Measurements from ENCODE around the gene LRRN3. TPM values are rescaled to one million over a fixed set of nuclear protein-coding genes. Genes with fewer than 3 reads are reported as not detected.

Gene LRRN3
- polyA plus RNA-seq, 5 donors: 34.4 to 75.3 (median 57.9) TPM

- no peak for DNase-seq
Measured at GRCh38 chr7:111159426-111159825, 68.5 kb downstream of the LRRN3 start.

- DNase-seq: no peak
Measured at GRCh38 chr7:111160297-111160696, 69.4 kb downstream of the LRRN3 start.

GRCh38 chr7:111162692-111163091 is 71.8 kb downstream of the LRRN3 start:
- no peak for DNase-seq

- DNase-seq: no peak
Measured at GRCh38 chr7:111164442-111164841, 73.5 kb downstream of the LRRN3 start.

- DNase-seq: peak; percentile 42 to 44
Measured at GRCh38 chr7:111168182-111168581, 77.3 kb downstream of the LRRN3 start.

- no peak for DNase-seq
Measured at GRCh38 chr7:111172564-111173257, 81.8 kb downstream of the LRRN3 start.

GRCh38 chr7:111173528-111173927 is 82.6 kb downstream of the LRRN3 start:
- no peak for DNase-seq

GRCh38 chr7:111173990-111174389 is 83.1 kb downstream of the LRRN3 start:
- no peak for DNase-seq

- no peak for DNase-seq
Measured at GRCh38 chr7:111174510-111174909, 83.6 kb downstream of the LRRN3 start.
